Lower leg skin (tissue), 4 donors: ENCODE measurements around the gene CPAMD8. TPM values are rescaled to one million over a fixed set of nuclear protein-coding genes. Genes with fewer than 3 reads are reported as not detected.

Experiments used
- DNase-seq, 2 donors: peaks; one replicate each; pipeline ENCODE4 v3.0.0-alpha.2; 2019; ENCODE audit warnings: low spot score in 2 of 2
- H3K4me3 ChIP-seq: fragments of 200-600 bp; sonication (generic); 2 replicates; pipeline ENCODE4 v1.5.1; 2017; ENCODE audit warnings: mild to moderate bottlenecking, low read depth; ENCODE audit not compliant: poor library complexity, severe bottlenecking
- POLR2A ChIP-seq, 2 donors: fragments of 450-650 bp; IDR thresholded peaks; one replicate each; pipeline ENCODE4 v1.6.1; 2016 to 2017; ENCODE audit warnings: antibody characterized with exemption in 2 of 2, mild to moderate bottlenecking in 1 of 2, moderate library complexity in 1 of 2
- WGBS, 2 donors: methylation state at CpG; one replicate each; pipeline ENCODE4 v1.1.5; 2018; 5-methylcytosine and 5-hydroxymethylcytosine counted together
- intact Hi-C: fragments of 100-400 bp; cut with DNase I; formaldehyde crosslinking; loops from one replicate; pipeline ENCODE4 v1.15.0; 2023; ENCODE audit warnings: low total_unique reads
- total RNA-seq, 4 donors: library from RNA; depleted of rRNA; stranded (reverse); fragments of >200 nt; gene quantifications; one replicate each; pipeline ENCODE4 v1.1.0, GENCODE V29; 2016
- TF ChIP-seq, protein P1 (sequence below), 3 donors: fragments of 450-650 bp; IDR thresholded peaks; one replicate each; pipeline ENCODE4 v1.5.1; 2016; ENCODE audit warnings: antibody characterized with exemption in 3 of 3, mild to moderate bottlenecking in 3 of 3, moderate library complexity in 2 of 3

Gene CPAMD8
- total RNA-seq, 4 donors from 2014 or later = 8.1 to 14.0 (median 13.0) TPM

GRCh38 chr19:16898361-16899015 is 128.1 kb downstream of the CPAMD8 start:
- WGBS, 2 donors = 87 to 90% methylated on average over 12 of the region's 12 CpGs
- H3K4me3 ChIP-seq = no peak overlapping the region
- no peak for TF ChIP-seq POLR2A (IDR thresholded peaks at IDR 0.05)
- TF ChIP-seq, protein P1, sequence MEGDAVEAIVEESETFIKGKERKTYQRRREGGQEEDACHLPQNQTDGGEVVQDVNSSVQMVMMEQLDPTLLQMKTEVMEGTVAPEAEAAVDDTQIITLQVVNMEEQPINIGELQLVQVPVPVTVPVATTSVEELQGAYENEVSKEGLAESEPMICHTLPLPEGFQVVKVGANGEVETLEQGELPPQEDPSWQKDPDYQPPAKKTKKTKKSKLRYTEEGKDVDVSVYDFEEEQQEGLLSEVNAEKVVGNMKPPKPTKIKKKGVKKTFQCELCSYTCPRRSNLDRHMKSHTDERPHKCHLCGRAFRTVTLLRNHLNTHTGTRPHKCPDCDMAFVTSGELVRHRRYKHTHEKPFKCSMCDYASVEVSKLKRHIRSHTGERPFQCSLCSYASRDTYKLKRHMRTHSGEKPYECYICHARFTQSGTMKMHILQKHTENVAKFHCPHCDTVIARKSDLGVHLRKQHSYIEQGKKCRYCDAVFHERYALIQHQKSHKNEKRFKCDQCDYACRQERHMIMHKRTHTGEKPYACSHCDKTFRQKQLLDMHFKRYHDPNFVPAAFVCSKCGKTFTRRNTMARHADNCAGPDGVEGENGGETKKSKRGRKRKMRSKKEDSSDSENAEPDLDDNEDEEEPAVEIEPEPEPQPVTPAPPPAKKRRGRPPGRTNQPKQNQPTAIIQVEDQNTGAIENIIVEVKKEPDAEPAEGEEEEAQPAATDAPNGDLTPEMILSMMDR (IDR thresholded peaks at IDR 0.05) = no peak
- intact Hi-C loops = no loop called here
- DNase-seq = no peak

GRCh38 chr19:16897856-16898161 is 128.8 kb downstream of the CPAMD8 start:
- intact Hi-C loops = no loop called here
- H3K4me3 ChIP-seq = peak overlapping the region; percentile 46
- 9 to 18% methylated on average over 16 to 20 of the region's 30 CpGs for WGBS, 2 donors
- DNase-seq = no peak
- TF ChIP-seq, protein P1 (IDR thresholded peaks at IDR 0.05) = no peak
- no peak for TF ChIP-seq POLR2A (IDR thresholded peaks at IDR 0.05)

DNA sequence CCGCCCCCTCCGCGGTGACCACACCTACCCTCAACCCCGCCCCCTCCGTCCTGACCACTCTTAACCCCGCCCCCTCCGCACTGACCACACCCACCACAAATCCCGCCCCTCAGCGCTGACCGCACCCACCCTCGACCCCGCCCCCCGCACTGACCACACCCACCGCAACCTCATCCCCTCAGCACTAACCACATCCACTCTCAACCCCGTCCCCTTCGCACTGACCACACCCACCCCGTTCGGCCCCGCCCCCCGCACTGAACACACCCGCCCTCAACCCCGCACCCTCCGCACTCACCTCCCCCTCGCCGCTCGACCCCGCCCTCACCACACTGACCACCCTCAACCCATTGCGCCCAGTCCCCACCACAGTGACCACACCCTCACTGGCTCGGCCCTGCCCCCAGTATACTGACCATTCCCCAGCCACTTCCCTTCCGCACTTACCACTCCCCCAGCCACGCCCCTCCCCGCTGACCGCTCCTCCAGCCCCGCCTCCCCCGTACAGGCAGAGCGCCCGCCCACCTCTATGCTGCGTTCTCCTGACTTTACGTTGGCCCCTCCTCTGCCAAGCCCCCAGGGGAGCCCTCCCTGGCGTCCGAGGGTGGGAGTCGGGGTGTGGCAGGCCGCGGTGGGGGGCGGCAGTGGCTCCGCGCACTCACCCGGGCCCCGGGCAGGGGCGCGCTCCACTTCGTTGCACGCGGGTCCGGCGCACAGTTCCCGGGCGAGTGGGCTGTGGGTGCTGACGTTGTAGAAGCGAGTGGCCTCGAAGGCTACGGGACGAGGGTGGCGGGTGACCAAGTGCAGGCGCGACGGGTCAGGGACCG is 129.4 kb downstream of the CPAMD8 start:
- DNase-seq = peak; percentile 95 to 98
- H3K4me3 ChIP-seq = peak overlapping the region; percentile 46
- 1% methylated on average over 51 to 52 of the region's 68 CpGs for WGBS, 2 donors
- intact Hi-C loops = no loop called here
- no peak for TF ChIP-seq POLR2A (IDR thresholded peaks at IDR 0.05)
- TF ChIP-seq, protein P1 (IDR thresholded peaks at IDR 0.05) = no peak

DNA sequence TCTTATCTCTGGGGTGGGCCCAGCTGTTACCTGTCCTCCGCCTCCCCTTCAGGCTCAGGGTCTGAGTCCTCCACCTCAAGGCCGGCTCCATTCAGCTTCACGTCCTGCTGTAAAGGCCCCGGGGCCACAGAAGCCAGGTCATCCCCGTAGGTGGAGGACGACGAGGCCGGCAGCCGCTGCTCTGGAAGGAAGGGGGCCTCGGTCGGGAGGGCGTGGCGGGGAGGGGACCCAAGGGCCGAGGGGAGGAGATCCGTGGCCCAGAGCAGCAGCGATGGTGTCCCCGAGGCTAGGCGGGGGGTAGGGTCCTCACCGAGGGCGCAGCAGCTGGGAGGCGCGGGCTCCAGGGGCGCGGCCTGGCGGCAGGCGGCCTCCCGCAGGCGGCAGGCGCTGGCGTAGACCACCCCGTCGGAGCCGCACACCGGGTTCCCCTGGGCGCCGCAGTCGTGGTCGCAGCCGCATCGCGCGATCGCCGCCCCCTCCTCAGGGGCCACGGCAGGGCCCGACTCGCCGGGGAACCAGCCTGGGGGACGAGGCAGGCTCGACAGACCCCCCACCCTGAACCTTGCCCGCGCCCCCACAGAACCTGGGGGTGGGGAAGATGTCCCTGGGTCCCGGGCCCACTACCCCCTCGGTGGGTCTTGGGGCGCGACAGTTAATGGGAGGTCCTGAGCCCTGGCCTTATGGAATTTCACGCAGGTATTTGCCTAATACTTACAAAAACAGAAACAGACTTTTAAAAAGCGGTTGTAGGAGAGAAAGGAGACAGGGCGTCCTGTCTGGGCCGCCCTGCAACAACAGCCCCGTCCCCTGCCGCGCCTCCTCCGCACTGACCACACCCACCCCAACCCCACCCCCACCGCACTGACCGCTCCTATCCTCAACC is 130.2 kb downstream of the CPAMD8 start:
- WGBS, 2 donors = 2 to 4% methylated on average over 26 to 49 of the region's 66 CpGs
- intact Hi-C loops = no loop called here
- DNase-seq = no peak
- no peak for TF ChIP-seq POLR2A (IDR thresholded peaks at IDR 0.05)
- TF ChIP-seq, protein P1 (IDR thresholded peaks at IDR 0.05) = no peak
- peak overlapping the region; percentile 54 for H3K4me3 ChIP-seq

DNA sequence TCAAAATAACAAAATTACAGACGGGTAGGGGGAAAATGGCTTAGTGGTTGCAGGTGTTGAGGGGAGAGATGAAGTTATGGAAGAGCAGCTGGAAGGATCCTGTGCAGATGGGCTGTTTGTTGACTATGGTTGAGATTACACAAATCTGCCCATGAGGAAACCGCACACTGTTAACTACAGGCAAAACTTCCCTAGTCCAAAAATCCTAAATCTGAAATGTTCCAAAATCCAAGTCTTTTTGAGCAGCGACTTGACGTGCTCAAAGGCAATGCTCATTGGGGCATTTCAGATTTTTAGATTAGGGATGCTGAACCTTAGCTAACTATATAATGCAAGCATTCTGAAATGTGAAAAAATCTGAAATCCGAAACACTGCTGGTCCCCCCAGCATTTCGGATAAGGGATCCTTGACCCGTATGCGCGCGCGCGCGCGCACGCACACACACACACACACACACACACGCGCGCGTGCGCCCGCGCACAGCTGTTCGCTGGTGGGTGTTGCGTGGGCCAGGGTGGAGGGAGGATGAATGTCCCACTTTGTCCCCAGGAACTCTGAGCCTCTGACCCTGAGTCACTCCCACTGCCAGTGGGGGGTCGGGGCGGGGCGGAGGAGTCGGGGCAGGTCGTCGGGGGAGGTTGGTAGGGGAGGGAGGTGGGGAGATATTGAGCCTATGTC is 131.0 kb downstream of the CPAMD8 start:
- DNase-seq = no peak
- TF ChIP-seq, protein P1 (IDR thresholded peaks at IDR 0.05) = no peak
- TF ChIP-seq POLR2A (IDR thresholded peaks at IDR 0.05) = no peak
- WGBS, 2 donors = 51% methylated on average over 26 to 29 of the region's 30 CpGs
- intact Hi-C loops = no loop called here
- no peak overlapping the region for H3K4me3 ChIP-seq
